Bladder microvascular endothelial cell (primary cell): ENCODE results near the gene SLC35A2. TPM values are rescaled to one million over a fixed set of nuclear protein-coding genes. Genes with fewer than 3 reads are reported as not detected.

ENCODE experiments used
- total RNA-seq: library from RNA; depleted of rRNA; stranded (reverse); fragments of >200 nt; gene quantifications from 2 replicates; pipeline ENCODE4 v1.2.3, GENCODE V29; 2014

The SLC35A2 gene
- 5.7 and 14.5 TPM in 2 replicates for total RNA-seq

DNA sequence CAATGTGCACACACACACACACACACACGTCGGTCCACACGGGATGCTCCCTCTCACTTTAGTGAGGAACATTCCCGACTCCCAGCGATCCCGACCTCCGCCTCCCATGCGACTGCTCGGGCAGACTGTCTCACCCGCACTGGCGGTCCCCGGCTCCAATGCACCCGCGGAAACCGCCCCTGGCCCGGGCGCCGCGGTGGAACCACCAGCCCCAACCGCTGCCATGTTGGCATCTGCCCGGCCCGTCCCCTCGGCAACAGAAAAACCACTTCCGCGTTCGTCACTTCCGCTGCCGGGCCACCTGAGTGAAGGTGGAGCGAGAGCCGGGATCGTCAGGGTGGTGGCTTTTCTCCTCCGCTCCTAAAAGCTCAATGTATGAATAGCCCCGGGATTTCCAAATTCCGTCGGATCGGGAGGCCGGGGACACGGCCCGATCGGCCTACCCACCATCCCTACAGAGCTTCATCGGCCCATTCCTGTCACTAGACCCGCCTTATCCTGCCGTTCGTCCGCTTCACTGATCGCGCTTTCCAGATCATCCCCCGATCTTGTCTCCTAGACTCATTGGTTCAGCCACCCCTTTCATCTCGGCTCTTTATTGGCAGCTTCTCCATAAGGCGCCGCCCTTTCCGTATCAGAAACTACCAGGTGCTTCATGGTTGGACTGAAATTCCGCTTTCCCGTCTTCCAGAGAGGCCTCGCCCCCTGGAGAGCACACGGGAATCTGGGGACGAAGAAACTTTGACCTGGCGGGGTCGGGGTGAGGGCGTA, at the start of gene SLC35A2:
Gene SLC35A2, minus strand, starts transcription at position 235 of the 771 bp plus-strand sequence. Its CDS starts 10 bp downstream, at position 225.

DNA sequence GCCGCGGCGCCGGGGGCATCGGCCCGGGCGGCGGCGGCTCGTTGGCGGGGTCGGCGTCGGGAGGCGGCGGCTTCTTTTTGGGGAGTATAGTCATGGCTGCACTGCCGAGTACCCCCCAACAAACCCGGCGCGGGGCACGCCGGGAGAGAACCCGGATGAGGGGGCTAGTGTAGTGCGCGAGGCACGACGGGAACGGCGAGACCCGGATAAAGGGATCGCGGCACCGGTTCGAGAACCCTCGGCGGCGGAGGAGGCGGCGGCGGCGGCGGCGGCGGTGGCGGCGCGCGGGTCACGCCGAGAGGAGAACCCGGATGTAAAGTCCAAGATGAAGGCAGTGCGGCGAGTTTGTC, 46.0 kb upstream of the SLC35A2 start, which contains the start of gene OTUD5:
Gene OTUD5, minus strand, starts transcription at position 131 of the 350 bp plus-strand sequence. Its CDS starts 37 bp downstream, at position 94.

DNA sequence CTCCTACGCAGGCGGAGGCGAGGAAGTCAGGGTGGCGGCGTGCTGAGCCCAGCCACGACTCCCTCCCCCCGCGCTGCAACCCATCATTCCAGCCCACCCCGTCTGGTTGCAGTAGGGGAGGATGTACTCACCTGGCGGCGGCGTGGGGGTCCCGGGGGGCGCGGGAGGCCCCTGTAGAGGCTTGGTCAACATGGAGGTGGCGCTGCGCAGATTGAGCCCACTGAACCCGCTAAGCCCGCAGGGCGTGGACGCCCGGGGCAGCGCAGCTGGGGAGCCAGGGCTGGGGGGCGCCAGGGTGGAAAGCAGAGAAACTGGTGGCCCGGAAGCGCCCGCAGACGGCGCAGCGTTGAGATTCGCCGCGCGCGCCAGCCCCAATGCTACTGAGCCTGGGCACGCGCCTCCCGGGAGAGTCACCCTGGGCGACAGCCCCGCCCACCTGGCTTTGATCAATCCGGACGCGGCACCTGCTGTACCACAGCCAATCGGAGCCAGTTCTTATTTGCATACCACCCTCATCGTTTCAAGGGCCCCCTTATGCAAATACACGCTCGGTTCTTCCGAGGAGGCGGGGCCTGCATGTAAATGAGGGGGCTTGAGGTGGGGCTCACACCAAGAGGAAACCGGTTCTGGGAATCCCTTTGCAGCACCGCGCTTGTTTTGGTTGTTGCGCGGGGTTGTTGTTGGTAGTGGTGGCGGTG, 7.3 kb upstream of the SLC35A2 start, which contains the start of gene PIM2:
Gene PIM2, minus strand, starts transcription at position 382 of the 698 bp plus-strand sequence. Its CDS starts 190 bp downstream, at position 192.

DNA sequence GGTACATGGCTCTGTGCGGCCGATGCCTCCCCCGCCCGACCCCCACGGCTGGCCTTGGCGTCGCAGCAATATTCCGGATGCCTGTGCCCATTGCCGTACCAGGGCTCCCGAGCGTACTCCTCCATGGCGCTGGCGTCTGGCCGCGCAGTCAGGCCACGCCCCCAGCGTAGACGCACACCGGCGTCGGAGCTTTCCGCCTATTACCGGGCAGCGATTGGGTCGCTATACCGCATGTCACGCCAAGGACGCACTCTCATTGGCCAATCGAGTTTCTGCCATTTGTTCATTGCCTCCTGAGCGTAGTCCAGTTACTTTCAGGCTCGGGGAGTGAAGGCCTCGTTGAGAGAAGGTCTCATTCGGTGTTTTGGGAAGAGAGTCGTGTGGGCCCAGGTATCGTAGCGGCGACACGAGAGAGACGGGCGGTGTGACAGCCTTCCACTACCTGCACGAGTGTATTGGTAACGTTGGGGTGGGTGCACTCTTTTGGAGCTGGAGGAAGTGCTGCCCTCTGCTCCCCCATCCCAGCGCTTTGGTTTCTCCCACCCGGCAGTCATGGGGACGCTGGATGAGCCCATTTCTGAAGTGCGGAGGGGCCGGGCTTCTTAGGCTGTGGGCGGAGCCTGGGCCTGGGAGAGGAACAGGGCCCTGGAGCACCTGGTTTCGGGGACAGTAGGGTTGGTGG, 13.7 kb downstream of the SLC35A2 start, which contains the start of the genes PQBP1 and TIMM17B:
Gene PQBP1, plus strand, starts transcription at position 306 of the 682 bp plus-strand sequence. CDS start 580 bp downstream, outside the sequence.
Gene TIMM17B, minus strand, starts transcription at position 144 of the 682 bp plus-strand sequence. Its CDS starts 19 bp downstream, at position 125.

Other genes with a start within 250 kb of the SLC35A2 start
- gene WAS, start 227.8 kb downstream of the SLC35A2 start, total RNA-seq: 0.19 TPM in 1 of 2 replicates, not detected in the other
- gene SUV39H1, start 214.9 kb downstream of the SLC35A2 start, total RNA-seq: 5.0 and 6.5 TPM in 2 replicates
- not detected in 2 replicates for gene GLOD5, start 149.9 kb downstream of the SLC35A2 start, total RNA-seq
- not detected in 2 replicates for gene GATA1, start 125.1 kb downstream of the SLC35A2 start, total RNA-seq
- 24.6 and 38.4 TPM in 2 replicates for gene HDAC6, start 109.6 kb downstream of the SLC35A2 start, total RNA-seq
- gene ERAS, start 85.1 kb downstream of the SLC35A2 start, total RNA-seq: not detected in 2 replicates
- gene PCSK1N, start 76.0 kb downstream of the SLC35A2 start, total RNA-seq: 0.31 TPM in 1 of 2 replicates, not detected in the other
- 13.9 and 19.1 TPM in 2 replicates for gene TIMM17B, start 13.9 kb downstream of the SLC35A2 start, total RNA-seq
- gene PQBP1, start 13.7 kb downstream of the SLC35A2 start, total RNA-seq: 70.0 and 82.4 TPM in 2 replicates
- 2.8 and 4.0 TPM in 2 replicates for gene PIM2, start 7.4 kb upstream of the SLC35A2 start, total RNA-seq
- 21.7 and 34.9 TPM in 2 replicates for gene OTUD5, start 46.0 kb upstream of the SLC35A2 start, total RNA-seq
- gene KCND1, start 60.2 kb upstream of the SLC35A2 start, total RNA-seq: 0.32 and 0.57 TPM in 2 replicates
- gene GRIPAP1, start 90.6 kb upstream of the SLC35A2 start, total RNA-seq: 23.3 and 40.8 TPM in 2 replicates
- 10.8 and 21.8 TPM in 2 replicates for gene TFE3, start 131.7 kb upstream of the SLC35A2 start, total RNA-seq
- gene CCDC120, start 147.4 kb upstream of the SLC35A2 start, total RNA-seq: 0.49 and 1.7 TPM in 2 replicates
- 2.6 and 5.0 TPM in 2 replicates for gene PRAF2, start 162.4 kb upstream of the SLC35A2 start, total RNA-seq
- 20.2 and 25.9 TPM in 2 replicates for gene WDR45, start 168.2 kb upstream of the SLC35A2 start, total RNA-seq
- 25.3 and 27.3 TPM in 2 replicates for gene GPKOW, start 212.1 kb upstream of the SLC35A2 start, total RNA-seq